ENCODE data around the gene SLC48A1. TPM values are rescaled to one million over a fixed set of nuclear protein-coding genes. Genes with fewer than 3 reads are reported as not detected.

The SLC48A1 gene
- total and polyA plus RNA-seq, 2 donors (not counting 3 experiments of a cell fraction or from before 2014, with no cell fraction given): 17.3 to 20.3 TPM

DNA sequence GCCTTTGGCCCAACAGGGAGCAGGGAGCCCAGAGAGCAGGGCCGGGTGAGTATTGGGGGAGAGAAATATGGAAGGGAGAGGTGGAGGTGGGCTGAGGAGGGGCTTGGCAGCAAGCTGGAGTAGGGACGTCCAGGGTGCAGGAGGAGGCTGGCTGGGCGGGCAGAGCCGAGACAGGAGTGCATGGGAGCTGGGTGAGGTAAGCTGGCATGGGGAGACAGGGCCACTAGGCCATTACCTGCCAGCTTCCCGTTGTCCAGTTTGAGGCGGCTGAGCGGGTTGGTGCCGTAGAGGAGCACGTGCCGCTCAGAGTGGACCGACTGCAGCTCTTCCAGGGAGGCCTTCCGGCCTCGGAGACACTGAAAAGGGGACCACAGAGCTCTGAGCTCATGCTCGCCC is 18.3 kb downstream of the SLC48A1 start:
- BruUV-seq (replicated peaks): no TSS peak
- DNase-seq (ENCODE audit: low read depth, low spot score): no peak
- Histone ChIP-seq H3K9me1 (replicated peaks; ENCODE audit: control insufficient read depth, extremely low read depth, insufficient read depth, low read length) (no peaks in the 10 kb centered on the region), H3K27ac (ENCODE audit: insufficient read depth, low read depth, low read length) (no peak overlapping the region), H2AFZ (ENCODE audit: low read depth, low read length) (no peak overlapping the region), H3K36me3 (ENCODE audit: control insufficient read depth in 2 of 2, extremely low read depth in 1 of 2, insufficient read depth in 2 of 2, low read length in 2 of 2) (peaks cover 45 to 86% of the 10 kb centered on the region in 2 experiments), H3K79me2 (ENCODE audit: control insufficient read depth, insufficient read depth, low read length) (peaks cover 4% of the 10 kb centered on the region), H3K4me3 (replicated peaks in 1 of 3; ENCODE audit: insufficient read depth in 1 of 3, low read depth in 1 of 3, low read length in 3 of 3) (no peak overlapping the region), H3K9me3 (replicated peaks; ENCODE audit: control insufficient read depth, insufficient read depth, low read length) (no peaks in the 10 kb centered on the region), H3K4me1 (ENCODE audit: control insufficient read depth, extremely low read depth, insufficient read depth, low read length) (no peaks in the 10 kb centered on the region), H3K9ac (replicated peaks; ENCODE audit: extremely low read depth, insufficient read depth, low read length) (no peak overlapping the region), H3K27me3 (ENCODE audit: control insufficient read depth in 2 of 2, insufficient read depth in 2 of 2, low read length in 2 of 2) (no peaks in the 10 kb centered on the region), H4K20me1 (replicated peaks; ENCODE audit: control insufficient read depth, extremely low read depth, insufficient read depth, low read length) (no peaks in the 10 kb centered on the region), H3K4me2 (ENCODE audit: insufficient read depth, low read length) (no peak overlapping the region)
- no peak for FAIRE-seq
- TF ChIP-seq CTCF (IDR thresholded peaks at IDR 0.05; ENCODE audit: extremely low read depth in 1 of 2, insufficient read depth in 1 of 2, low read depth in 1 of 2, low read length in 2 of 2) (no peak), POLR2AphosphoS5 (IDR thresholded peaks at IDR 0.05; ENCODE audit: insufficient read depth, low read depth, low read length) (no peak), MAX (IDR thresholded peaks at IDR 0.05; ENCODE audit: insufficient read depth, insufficient read length) (no peak), EZH2 (IDR thresholded peaks at IDR 0.05; ENCODE audit: borderline replicate concordance, low read depth, low read length, severe bottlenecking) (no peak), FOS (IDR thresholded peaks at IDR 0.05; ENCODE audit: borderline replicate concordance, insufficient read depth, low read length) (no peak), MYC (IDR thresholded peaks at IDR 0.05; ENCODE audit: low read depth, low read length) (no peak), POLR2A (IDR thresholded peaks at IDR 0.05; ENCODE audit: low read depth, low read length) (no peak), JUN (IDR thresholded peaks at IDR 0.05; ENCODE audit: borderline replicate concordance, insufficient read depth, insufficient read length, low read depth) (no peak), GATA2 (IDR thresholded peaks at IDR 0.05; ENCODE audit: insufficient read depth, insufficient read length, low read depth, low read length) (no peak)
- intact Hi-C loops (cut with micrococcal nuclease): no loop called here
- ChIA-PET CTCF (interaction anchor here (1.7 to 15.8 kb wide), 3 partner anchors 11 to 44 kb away, joined by 5 to 427 read pairs (median 5); no protein-coding TSS in a partner anchor), POLR2A (no interaction called here)
- dilution Hi-C loops (cut with MboI; ENCODE audit: extremely low pct_ligation_motif_present, low sequenced_read_pairs): no loop called here

Measured in endothelial cell of umbilical vein (primary cell).